H1 (cell line): ENCODE results near the gene LY6G5C. TPM values are rescaled to one million over a fixed set of nuclear protein-coding genes. Genes with fewer than 3 reads are reported as not detected.

ENCODE experiments used
- CBX5 ChIP-seq: fragments of 300-800, 300-1000 bp; sonication (generic); IDR thresholded peaks from 2 replicates; pipeline ENCODE4 v1.7.1; 2016; ENCODE audit warnings: antibody characterized with exemption, low read length, low read depth
- GABPA ChIP-seq: IDR thresholded peaks from 2 replicates; pipeline ENCODE4 v1.6.1; 2011; ENCODE audit warnings: mild to moderate bottlenecking, low read length, moderate library complexity, borderline replicate concordance; ENCODE audit not compliant: insufficient read depth
- GTF2F1 ChIP-seq: IDR thresholded peaks from 2 replicates; pipeline ENCODE4 v1.6.1; 2012; ENCODE audit warnings: low read depth, low read length, improper control_type of control experiment, borderline replicate concordance
- JUN ChIP-seq: IDR thresholded peaks from 2 replicates; pipeline ENCODE4 v1.6.1; 2011; ENCODE audit warnings: low read depth, mild to moderate bottlenecking, improper control_type of control experiment, low read length
- KDM1A ChIP-seq: fragments of 200-600, 300-600 bp; sonication (generic); IDR thresholded peaks from 2 replicates; pipeline ENCODE4 v1.7.1; 2016; ENCODE audit warnings: mild to moderate bottlenecking, low read length, borderline replicate concordance
- RAD21 ChIP-seq, 2 experiments: IDR thresholded peaks in 1 of 2; conservative IDR thresholded peaks in 1 of 2; 2 replicates each; pipeline ENCODE4 v1.6.1; 2011; ENCODE audit warnings: low read depth in 2 of 2, low read length in 2 of 2, improper control_type of control experiment in 1 of 2, inconsistent platforms in 1 of 2, mild to moderate bottlenecking in 1 of 2, moderate library complexity in 1 of 2
- SUZ12 ChIP-seq: fragments of 200-600 bp; sonication (generic); IDR thresholded peaks from 2 replicates; pipeline ENCODE4 v1.6.1; 2012; ENCODE audit warnings: mild to moderate bottlenecking, inconsistent platforms, low read length, moderate library complexity, mixed read lengths
- ZNF274 ChIP-seq: IDR thresholded peaks from 2 replicates; pipeline ENCODE4 v1.7.0; 2012; ENCODE audit warnings: low read length, borderline replicate concordance; ENCODE audit errors: extremely low read depth
- polyA plus RNA-seq, 7 experiments: library from polyadenylated mRNA; depleted of rRNA in 3 of 7; stranded (reverse) in 5 of 7; unstranded in 2 of 7; fragments of >200 nt in 5 of 7; fragments of 200-250 nt in 2 of 7; gene quantifications; 1 replicate in 5 of 7; 2 replicates in 1 of 7; 4 replicates in 1 of 7; pipeline versions ENCODE4 v1.2.1 to v1.2.3, GENCODE V29; 2011 to 2013; ENCODE audit warnings: missing spikeins in 2 of 7, mixed read lengths in 2 of 7
- total RNA-seq: library from RNA; stranded (reverse); fragmentation: NEBNext Ultra II Directional; extraction: Animal tissue kit (Norgen Biotek cat#: 25700); gene quantifications from 2 replicates; pipeline ENCODE4 v1.2.1, GENCODE V29; 2021
- TF ChIP-seq, protein P1 (sequence below): IDR thresholded peaks from 2 replicates; pipeline ENCODE4 v1.6.1; 2012; ENCODE audit warnings: low read length, inconsistent platforms

Gene LY6G5C
- total and polyA plus RNA-seq, 2 of the 8 experiments (the other 6 are each of a cell fraction or from before 2014, with no cell fraction given), result 1.1 to 1.8 TPM

GRCh38 chr6:31663961-31664789, 16.7 kb downstream of the LY6G5C start (continued):
- TF ChIP-seq, protein P1, sequence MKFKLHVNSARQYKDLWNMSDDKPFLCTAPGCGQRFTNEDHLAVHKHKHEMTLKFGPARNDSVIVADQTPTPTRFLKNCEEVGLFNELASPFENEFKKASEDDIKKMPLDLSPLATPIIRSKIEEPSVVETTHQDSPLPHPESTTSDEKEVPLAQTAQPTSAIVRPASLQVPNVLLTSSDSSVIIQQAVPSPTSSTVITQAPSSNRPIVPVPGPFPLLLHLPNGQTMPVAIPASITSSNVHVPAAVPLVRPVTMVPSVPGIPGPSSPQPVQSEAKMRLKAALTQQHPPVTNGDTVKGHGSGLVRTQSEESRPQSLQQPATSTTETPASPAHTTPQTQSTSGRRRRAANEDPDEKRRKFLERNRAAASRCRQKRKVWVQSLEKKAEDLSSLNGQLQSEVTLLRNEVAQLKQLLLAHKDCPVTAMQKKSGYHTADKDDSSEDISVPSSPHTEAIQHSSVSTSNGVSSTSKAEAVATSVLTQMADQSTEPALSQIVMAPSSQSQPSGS, result 0 out of 2 replicates have a peak, but pooled peaks have one; percentile 4
- TF ChIP-seq KDM1A, result no peak
- TF ChIP-seq CBX5, result no peak
- TF ChIP-seq SUZ12, result no peak
- TF ChIP-seq GABPA, result no peak
- no peak for TF ChIP-seq RAD21 (IDR thresholded peaks at IDR 0.05 in 1 of 2, conservative IDR thresholded peaks at IDR 0.05 in 1 of 2; ENCODE audit: low read depth in 2 of 2, low read length in 2 of 2)
- no peak for TF ChIP-seq GTF2F1
- no peak for TF ChIP-seq JUN
- no peak for TF ChIP-seq ZNF274
